LNCAP (cell line): ENCODE results near the gene ZRANB1.

Experiments used
- TF ChIP-seq, protein P1 (sequence below): fragments of 450-650 bp; IDR thresholded peaks from 2 replicates; pipeline ENCODE4 v1.5.1; 2017; ENCODE audit warnings: mild to moderate bottlenecking

The ZRANB1 gene

DNA sequence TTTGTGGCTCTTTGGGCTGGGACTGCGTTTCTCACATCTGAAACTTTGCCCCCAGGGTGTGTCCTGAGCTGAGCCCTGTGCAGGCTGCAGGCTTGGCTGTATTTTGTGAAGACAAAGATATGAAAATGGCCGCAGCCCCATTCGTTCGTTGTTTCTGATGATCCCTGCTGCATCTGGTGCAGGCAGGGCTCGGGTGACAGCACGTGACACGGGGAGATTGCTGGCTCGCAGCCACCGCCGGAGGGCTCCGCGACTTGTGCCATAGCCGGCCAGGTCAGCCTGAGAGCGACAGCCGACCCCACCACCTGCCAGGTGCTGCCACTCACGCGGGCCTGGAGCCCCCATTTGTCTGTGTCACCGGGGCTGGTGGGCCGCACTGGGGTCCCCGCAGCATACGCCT lies 81.3 kb downstream of the ZRANB1 start:
- TF ChIP-seq, protein P1, sequence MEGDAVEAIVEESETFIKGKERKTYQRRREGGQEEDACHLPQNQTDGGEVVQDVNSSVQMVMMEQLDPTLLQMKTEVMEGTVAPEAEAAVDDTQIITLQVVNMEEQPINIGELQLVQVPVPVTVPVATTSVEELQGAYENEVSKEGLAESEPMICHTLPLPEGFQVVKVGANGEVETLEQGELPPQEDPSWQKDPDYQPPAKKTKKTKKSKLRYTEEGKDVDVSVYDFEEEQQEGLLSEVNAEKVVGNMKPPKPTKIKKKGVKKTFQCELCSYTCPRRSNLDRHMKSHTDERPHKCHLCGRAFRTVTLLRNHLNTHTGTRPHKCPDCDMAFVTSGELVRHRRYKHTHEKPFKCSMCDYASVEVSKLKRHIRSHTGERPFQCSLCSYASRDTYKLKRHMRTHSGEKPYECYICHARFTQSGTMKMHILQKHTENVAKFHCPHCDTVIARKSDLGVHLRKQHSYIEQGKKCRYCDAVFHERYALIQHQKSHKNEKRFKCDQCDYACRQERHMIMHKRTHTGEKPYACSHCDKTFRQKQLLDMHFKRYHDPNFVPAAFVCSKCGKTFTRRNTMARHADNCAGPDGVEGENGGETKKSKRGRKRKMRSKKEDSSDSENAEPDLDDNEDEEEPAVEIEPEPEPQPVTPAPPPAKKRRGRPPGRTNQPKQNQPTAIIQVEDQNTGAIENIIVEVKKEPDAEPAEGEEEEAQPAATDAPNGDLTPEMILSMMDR, result no peak

DNA sequence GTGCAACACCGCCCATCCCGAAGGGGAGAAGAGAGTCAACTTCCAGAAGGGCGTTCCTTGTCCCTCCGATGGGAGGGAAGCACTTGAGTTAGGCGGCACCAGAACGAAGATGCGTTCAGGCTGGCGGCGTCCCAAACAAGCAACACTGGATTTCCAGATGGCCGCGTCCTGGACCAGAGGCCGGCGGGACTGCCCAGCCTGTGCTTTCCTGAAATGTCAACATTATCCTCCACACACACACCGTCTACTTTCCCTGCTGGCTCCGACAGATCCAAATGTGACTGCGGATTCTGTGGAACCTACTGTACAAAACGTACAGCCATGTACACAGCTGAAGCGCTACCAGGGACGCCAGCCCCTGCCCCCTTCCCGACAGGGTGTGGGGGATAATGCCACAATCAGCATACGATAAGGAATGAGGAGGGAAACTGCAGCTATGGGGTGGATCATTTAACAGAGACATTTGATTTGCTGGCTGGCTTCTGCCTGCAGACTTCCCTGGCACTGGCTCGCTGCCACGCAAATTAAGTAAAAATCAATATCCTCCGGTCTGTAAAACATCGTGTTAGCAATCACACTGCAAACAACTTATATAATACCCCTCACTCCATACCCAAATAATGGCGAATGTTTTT lies 82.1 kb downstream of the ZRANB1 start:
- TF ChIP-seq, protein P1, result no peak

DNA sequence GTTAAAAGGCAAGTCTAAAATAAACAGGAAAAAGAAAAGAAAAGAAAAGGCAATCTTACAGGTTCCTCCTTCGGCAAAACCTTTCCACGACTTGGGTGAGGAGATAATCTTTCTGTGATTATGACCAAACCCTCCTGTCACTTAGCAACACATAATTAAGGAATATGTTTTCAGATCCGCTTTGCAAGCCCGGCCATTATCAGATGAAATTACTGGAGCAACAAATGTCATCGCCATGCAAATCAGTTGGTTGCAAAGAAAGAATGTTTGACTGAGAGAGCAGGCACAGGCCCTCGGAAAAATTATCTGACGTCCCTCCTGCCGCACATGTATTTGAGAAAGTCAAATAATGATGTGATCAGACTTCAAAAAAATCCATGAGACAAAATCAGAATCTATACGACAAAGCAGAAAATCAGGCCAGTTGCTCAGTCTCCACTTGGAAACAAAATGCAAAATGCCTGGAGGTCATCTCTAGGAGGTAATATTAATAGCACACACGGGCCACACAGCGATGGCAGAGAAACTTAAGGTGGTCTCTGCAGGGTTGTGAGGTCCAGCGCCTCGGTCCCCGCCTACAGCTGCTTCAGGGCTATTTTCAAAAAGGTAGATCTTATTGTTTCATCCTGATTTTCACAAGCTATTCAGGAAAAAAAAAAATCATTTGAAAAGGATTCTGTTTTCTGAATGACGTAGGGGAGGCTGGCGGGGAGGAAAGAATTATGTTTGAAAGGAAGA lies 82.7 kb downstream of the ZRANB1 start:
- TF ChIP-seq, protein P1, result no peak

DNA sequence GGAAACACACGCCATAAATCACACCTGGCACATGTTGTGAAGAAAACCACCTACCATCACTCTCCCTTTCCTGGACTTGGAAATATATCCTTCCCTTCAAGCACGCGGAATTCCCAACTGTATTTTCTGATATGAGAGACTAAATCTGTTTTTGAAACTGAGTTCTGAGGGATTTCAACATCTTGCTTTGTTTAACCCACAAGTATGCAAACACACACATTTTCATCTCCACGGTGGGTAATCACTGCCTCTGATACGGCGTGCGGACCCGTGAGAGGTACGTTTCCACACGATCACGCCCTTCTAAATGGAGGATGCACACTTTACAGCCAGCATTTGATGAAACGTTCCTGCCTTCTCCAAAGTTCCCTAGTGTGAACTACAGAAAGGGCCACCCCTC lies 83.4 kb downstream of the ZRANB1 start:
- TF ChIP-seq, protein P1, result no peak

DNA sequence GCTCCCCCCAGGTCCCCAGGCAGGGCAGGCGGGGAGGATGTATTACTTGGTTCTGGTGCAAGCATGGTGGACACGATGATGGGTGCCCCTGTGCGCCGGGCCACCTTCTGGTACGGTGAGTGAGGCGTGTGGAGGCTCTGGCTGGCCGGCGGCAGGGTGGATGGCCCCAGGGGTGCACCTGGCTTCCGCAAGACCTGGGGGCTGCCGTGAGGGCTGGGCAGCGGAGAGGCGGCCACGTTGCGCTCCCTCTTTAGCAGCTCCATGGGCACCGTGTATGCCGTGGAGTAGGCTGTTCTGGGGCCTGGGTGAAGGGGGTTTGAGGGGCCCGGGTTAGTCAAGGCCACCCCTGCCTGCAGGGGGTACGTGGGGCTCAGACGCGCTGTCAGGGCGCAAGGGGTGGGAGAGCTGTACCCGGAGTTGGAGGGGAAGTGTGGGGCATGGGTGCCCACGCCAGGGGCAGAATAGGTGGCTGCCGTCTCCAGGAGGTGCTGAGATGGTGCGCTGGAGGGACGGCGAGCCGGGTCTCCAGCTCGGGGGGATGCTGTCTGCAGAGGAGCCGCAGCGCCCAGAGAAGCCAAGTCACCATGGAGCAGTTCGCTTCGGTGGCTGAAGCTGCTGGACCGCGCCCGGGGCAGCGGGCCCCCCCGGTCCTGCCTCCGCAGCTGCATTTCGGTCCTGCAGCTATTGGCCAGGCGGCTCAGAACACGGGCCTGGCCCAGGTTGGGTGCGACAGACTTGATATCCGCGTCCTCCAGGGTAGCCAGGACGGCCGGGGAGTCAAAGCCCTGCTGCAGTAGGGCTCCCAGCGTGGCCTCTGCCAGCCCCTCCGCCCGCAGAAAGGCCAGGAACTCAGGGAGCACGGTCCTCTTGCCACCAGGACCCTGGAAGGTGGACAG lies 84.4 kb downstream of the ZRANB1 start:
- TF ChIP-seq, protein P1, result no peak

DNA sequence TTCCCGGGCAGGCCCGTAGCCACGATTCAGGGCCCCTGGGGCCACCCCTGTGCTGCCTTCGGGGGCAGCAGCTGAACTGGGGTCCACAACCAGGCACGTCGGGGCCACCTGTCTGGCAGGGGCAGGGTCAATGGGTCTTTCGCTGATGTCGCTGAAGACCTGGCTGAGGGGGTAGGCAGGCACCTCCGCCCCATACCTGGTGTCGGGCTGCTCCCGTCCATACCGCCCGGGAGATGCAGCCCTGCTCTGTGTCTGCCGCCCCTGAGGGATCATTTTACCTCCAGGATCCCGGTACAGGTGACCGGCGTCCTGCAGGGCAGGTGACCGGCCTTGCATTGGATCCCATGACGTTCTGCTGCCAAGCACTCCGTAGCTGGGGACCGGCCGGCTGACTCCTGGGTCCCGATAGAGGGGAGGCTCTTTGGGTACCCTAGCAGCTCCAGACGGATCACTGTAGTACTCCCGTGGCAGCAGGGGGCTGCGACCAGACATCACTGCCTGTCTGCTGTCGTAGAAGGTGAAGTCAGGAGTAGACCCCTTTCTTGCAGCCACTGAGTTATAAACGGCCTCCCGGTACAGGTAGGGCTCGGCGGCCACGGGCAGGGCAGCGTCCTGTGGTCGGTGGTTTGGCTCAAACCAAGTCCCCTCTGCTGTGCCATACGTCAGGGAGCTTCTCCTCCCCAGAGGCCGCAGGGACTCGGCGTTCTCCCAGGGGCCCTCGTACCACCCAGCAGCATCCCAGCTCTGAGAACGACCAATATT lies 85.2 kb downstream of the ZRANB1 start:
- TF ChIP-seq, protein P1, result no peak
